Keratinocyte (primary cell): ENCODE measurements around the gene MAP3K2. TPM values are rescaled to one million over a fixed set of nuclear protein-coding genes. Genes with fewer than 3 reads are reported as not detected.

ENCODE experiments used
- DNase-seq: peaks from one replicate; pipeline ENCODE4 v3.0.0-alpha.2; 2011; ENCODE audit warnings: low read depth, missing footprints, low spot score
- FAIRE-seq: peaks from 2 replicates; lab custom pipeline; 2011; peaks lifted over from hg19 to GRCh38; lab: Jason Lieb, UNC
- H2AFZ ChIP-seq: 2 replicates; pipeline ENCODE4 v1.6.0; 2012; ENCODE audit warnings: low read length, control low read depth, inconsistent platforms; ENCODE audit not compliant: control insufficient read depth
- H3K27ac ChIP-seq: 2 replicates; pipeline ENCODE4 v1.5.1; 2011; ENCODE audit warnings: low read length; ENCODE audit not compliant: control insufficient read depth, insufficient read depth
- H3K27me3 ChIP-seq: 3 replicates; pipeline ENCODE4 v1.6.0; 2011; ENCODE audit warnings: low read length; ENCODE audit not compliant: control insufficient read depth, insufficient read depth; ENCODE audit errors: extremely low read depth
- H3K36me3 ChIP-seq, 2 experiments: 2 replicates in 1 of 2; 3 replicates in 1 of 2; pipeline ENCODE4 v1.5.1; 2011; ENCODE audit warnings: low read length in 2 of 2, mild to moderate bottlenecking in 1 of 2; ENCODE audit not compliant: control insufficient read depth in 2 of 2, insufficient read depth in 2 of 2; ENCODE audit errors: extremely low read depth in 1 of 2
- H3K4me1 ChIP-seq: 3 replicates; pipeline ENCODE4 v1.5.1; 2011; ENCODE audit warnings: low read length; ENCODE audit not compliant: control insufficient read depth, insufficient read depth; ENCODE audit errors: extremely low read depth
- H3K4me2 ChIP-seq: 3 replicates; pipeline ENCODE4 v1.6.0; 2011; ENCODE audit warnings: low read depth, low read length; ENCODE audit not compliant: control insufficient read depth, insufficient read depth; ENCODE audit errors: extremely low read depth
- H3K4me3 ChIP-seq, 3 experiments: fragments of 200-600 bp in 1 of 3; sonication (generic) in 1 of 3; 2 replicates in 2 of 3; 3 replicates in 1 of 3; pipeline ENCODE4 v1.5.1; 2011 to 2016; ENCODE audit warnings: low read length in 3 of 3, mild to moderate bottlenecking in 3 of 3, control low read depth in 2 of 3, inconsistent platforms in 1 of 3, low read depth in 1 of 3, mixed read lengths in 1 of 3, mixed run types in 1 of 3, moderate library complexity in 1 of 3; ENCODE audit not compliant: control insufficient read depth in 2 of 3, insufficient read depth in 2 of 3; ENCODE audit errors: extremely low read depth in 1 of 3
- H3K79me2 ChIP-seq: 2 replicates; pipeline ENCODE4 v1.6.0; 2012; ENCODE audit warnings: low read length; ENCODE audit not compliant: control insufficient read depth, insufficient read depth
- H3K9ac ChIP-seq: 3 replicates; pipeline ENCODE4 v1.6.0; 2011; ENCODE audit warnings: low read length; ENCODE audit not compliant: control insufficient read depth, insufficient read depth; ENCODE audit errors: extremely low read depth
- H3K9me1 ChIP-seq: 3 replicates; pipeline ENCODE4 v1.6.0; 2011; ENCODE audit warnings: low read length; ENCODE audit not compliant: control insufficient read depth, insufficient read depth; ENCODE audit errors: extremely low read depth
- H3K9me3 ChIP-seq: 2 replicates; pipeline ENCODE4 v1.5.1; 2012; ENCODE audit warnings: low read depth, low read length; ENCODE audit not compliant: control insufficient read depth
- H4K20me1 ChIP-seq: 3 replicates; pipeline ENCODE4 v1.6.0; 2011; ENCODE audit warnings: low read length; ENCODE audit not compliant: control insufficient read depth, insufficient read depth; ENCODE audit errors: extremely low read depth
- EZH2 ChIP-seq: IDR thresholded peaks from one replicate; pipeline ENCODE4 v1.6.1; 2012; ENCODE audit warnings: inconsistent platforms, mild to moderate bottlenecking, low read length, moderate library complexity
- dilution Hi-C: fragments of 300-500 bp; cut with MboI; formaldehyde crosslinking; loops from one replicate; pipeline ENCODE4 v1.7.0; 2020; ENCODE audit warnings: low sequenced_read_pairs; ENCODE audit not compliant: extremely low pct_ligation_motif_present
- polyA plus RNA-seq, 5 experiments: library from polyadenylated mRNA; depleted of rRNA in 3 of 5; stranded (reverse) in 3 of 5; stranded (forward) in 1 of 5; unstranded in 1 of 5; fragments of >200 nt; gene quantifications; 1 replicate in 1 of 5; 2 replicates in 3 of 5; 3 replicates in 1 of 5; pipeline versions ENCODE4 v1.2.1 to v1.2.3, GENCODE V29; 2011 to 2012; ENCODE audit warnings: missing spikeins in 2 of 5, low read depth in 1 of 5, low replicate concordance in 1 of 5
- TF ChIP-seq, protein P1 (sequence below), 3 experiments: IDR thresholded peaks in 1 of 3; conservative IDR thresholded peaks in 1 of 3; optimal IDR thresholded peaks in 1 of 3; 2 replicates in 2 of 3; 3 replicates in 1 of 3; pipeline versions ENCODE3 to v1.5.1; 2011; ENCODE audit warnings: low read length in 3 of 3, mild to moderate bottlenecking in 3 of 3, moderate library complexity in 2 of 3, control low read depth in 1 of 3, inconsistent platforms in 1 of 3; ENCODE audit not compliant: insufficient read depth in 2 of 3; ENCODE audit errors: extremely low read depth in 1 of 3

MAP3K2 gene
- polyA plus RNA-seq, 1 donor (not counting 4 experiments of a cell fraction or from before 2014, with no cell fraction given) = 11.9 TPM

DNA sequence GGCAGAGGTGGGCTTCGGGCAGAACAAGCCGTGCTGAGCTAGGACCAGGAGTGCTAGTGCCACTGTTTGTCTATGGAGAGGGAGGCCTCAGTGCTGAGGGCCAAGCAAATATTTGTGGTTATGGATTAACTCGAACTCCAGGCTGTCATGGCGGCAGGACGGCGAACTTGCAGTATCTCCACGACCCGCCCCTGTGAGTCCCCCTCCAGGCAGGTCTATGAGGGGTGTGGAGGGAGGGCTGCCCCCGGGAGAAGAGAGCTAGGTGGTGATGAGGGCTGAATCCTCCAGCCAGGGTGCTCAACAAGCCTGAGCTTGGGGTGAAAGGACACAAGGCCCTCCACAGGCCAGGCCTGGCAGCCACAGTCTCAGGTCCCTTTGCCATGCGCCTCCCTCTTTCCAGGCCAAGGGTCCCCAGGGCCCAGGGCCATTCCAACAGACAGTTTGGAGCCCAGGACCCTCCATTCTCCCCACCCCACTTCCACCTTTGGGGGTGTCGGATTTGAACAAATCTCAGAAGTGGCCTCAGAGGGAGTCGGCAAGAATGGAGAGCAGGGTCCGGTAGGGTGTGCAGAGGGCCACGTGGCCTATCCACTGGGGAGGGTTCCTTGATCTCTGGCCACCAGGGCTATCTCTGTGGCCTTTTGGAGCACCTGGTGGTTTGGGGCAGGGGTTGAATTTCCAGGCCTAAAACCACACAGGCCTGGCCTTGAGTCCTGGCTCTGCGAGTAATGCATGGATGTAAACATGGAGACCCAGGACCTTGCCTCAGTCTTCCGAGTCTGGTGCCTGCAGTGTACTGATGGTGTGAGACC is 30.7 kb upstream of the MAP3K2 start, which contains the start of gene PROC:
PROC (plus strand) TSS at position 128 of the 812 bp plus-strand sequence. CDS start 1,516 bp downstream, outside the sequence.
- no peak for FAIRE-seq
- dilution Hi-C loops = no loop called here

DNA sequence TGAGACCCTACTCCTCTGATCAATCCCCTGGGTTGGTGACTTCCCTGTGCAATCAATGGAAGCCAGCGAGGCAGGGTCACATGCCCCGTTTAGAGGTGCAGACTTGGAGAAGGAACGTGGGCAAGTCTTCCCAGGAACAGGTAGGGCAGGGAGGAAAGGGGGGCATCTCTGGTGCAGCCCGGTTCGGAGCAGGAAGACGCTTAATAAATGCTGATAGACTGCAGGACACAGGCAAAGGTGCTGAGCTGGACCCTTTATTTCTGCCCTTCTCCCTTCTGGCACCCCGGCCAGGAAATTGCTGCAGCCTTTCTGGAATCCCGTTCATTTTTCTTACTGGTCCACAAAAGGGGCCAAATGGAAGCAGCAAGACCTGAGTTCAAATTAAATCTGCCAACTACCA is 29.6 kb upstream of the MAP3K2 start:
- no peak for FAIRE-seq
- no peak overlapping the region for H3K4me2 ChIP-seq
- no peak overlapping the region for H2AFZ ChIP-seq
- H3K4me1 ChIP-seq = peaks cover 20% of the 10 kb centered on the region
- no peaks in the 10 kb centered on the region for H3K36me3 ChIP-seq
- no peak overlapping the region for H3K27ac ChIP-seq
- H3K9ac ChIP-seq = no peak overlapping the region
- DNase-seq = no peak
- TF ChIP-seq EZH2 = no peak
- TF ChIP-seq, protein P1, sequence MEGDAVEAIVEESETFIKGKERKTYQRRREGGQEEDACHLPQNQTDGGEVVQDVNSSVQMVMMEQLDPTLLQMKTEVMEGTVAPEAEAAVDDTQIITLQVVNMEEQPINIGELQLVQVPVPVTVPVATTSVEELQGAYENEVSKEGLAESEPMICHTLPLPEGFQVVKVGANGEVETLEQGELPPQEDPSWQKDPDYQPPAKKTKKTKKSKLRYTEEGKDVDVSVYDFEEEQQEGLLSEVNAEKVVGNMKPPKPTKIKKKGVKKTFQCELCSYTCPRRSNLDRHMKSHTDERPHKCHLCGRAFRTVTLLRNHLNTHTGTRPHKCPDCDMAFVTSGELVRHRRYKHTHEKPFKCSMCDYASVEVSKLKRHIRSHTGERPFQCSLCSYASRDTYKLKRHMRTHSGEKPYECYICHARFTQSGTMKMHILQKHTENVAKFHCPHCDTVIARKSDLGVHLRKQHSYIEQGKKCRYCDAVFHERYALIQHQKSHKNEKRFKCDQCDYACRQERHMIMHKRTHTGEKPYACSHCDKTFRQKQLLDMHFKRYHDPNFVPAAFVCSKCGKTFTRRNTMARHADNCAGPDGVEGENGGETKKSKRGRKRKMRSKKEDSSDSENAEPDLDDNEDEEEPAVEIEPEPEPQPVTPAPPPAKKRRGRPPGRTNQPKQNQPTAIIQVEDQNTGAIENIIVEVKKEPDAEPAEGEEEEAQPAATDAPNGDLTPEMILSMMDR (optimal IDR thresholded peaks at IDR 0.05 in 1 of 3, IDR thresholded peaks at IDR 0.05 in 1 of 3, conservative IDR thresholded peaks at IDR 0.05 in 1 of 3; ENCODE audit: extremely low read depth in 1 of 3, insufficient read depth in 2 of 3, low read length in 3 of 3) = no peak
- dilution Hi-C loops = no loop called here
- H3K9me3 ChIP-seq = no peaks in the 10 kb centered on the region
- H3K9me1 ChIP-seq = no peaks in the 10 kb centered on the region
- H3K79me2 ChIP-seq = no peaks in the 10 kb centered on the region
- H4K20me1 ChIP-seq = no peaks in the 10 kb centered on the region
- H3K4me3 ChIP-seq = no peak overlapping the region
- H3K27me3 ChIP-seq = peaks cover 12% of the 10 kb centered on the region

More for the DNA sequence above, 30.7 kb upstream of the MAP3K2 start, which contains the start of gene PROC:
- Histone ChIP-seq H3K27me3 (peaks cover 18% of the 10 kb centered on the region), H3K9ac (no peak within 1 kb of the TSS), H3K27ac (no peak within 1 kb of the TSS), H3K4me3 (no peak within 1 kb of the TSS), H3K9me1 (no peaks in the 10 kb centered on the region), H3K4me1 (peaks cover 20% of the 10 kb centered on the region), H2AFZ (no peak within 1 kb of the TSS), H3K36me3 (no peaks in the 10 kb centered on the region), H3K79me2 (no peaks in the 10 kb centered on the region), H4K20me1 (no peaks in the 10 kb centered on the region), H3K9me3 (no peaks in the 10 kb centered on the region), H3K4me2 (no peak within 1 kb of the TSS)
- DNase-seq = no peak
- TF ChIP-seq EZH2 = no peak
- TF ChIP-seq, protein P1 (optimal IDR thresholded peaks at IDR 0.05 in 1 of 3, IDR thresholded peaks at IDR 0.05 in 1 of 3, conservative IDR thresholded peaks at IDR 0.05 in 1 of 3; ENCODE audit: extremely low read depth in 1 of 3, insufficient read depth in 2 of 3, low read length in 3 of 3) = no peak
